Body of pancreas (tissue), 4 donors: ENCODE measurements around the gene AGBL4. TPM values are rescaled to one million over a fixed set of nuclear protein-coding genes. Genes with fewer than 3 reads are reported as not detected.

ENCODE experiments used
- ATAC-seq: fragments of 150-250 bp; one replicate; pipeline ENCODE4 v1.9.1; 2016
- DNase-seq, 4 donors: peaks; one replicate each; pipeline ENCODE4 v3.0.0-alpha.2; 2019
- H3K27ac ChIP-seq, 4 donors: fragments of 200-600 bp; sonication (generic); 1 replicate in 3 of 4; 2 replicates in 1 of 4; pipeline versions ENCODE4 v1.5.1 to v1.6.1; 2016 to 2019; ENCODE audit warnings: mild to moderate bottlenecking in 1 of 4, mixed read lengths in 1 of 4, moderate library complexity in 1 of 4
- H3K27me3 ChIP-seq, 2 donors: fragments of 200-600 bp; sonication (generic); one replicate each; pipeline ENCODE4 v1.6.0; 2016; ENCODE audit warnings: mild to moderate bottlenecking in 1 of 2
- H3K36me3 ChIP-seq, 2 donors: fragments of 200-600 bp; sonication (generic); replicated peaks in 1 of 2; 2 replicates each; pipeline ENCODE4 v1.5.1; 2016; ENCODE audit warnings: low read depth in 2 of 2; ENCODE audit not compliant: insufficient read depth in 1 of 2
- H3K4me1 ChIP-seq: fragments of 200-600 bp; sonication (generic); one replicate; pipeline ENCODE4 v1.6.0; 2016
- H3K4me3 ChIP-seq, 2 donors: fragments of 200-600 bp; sonication (generic); 1 replicate in 1 of 2; 2 replicates in 1 of 2; pipeline ENCODE4 v1.5.1; 2016 to 2019
- H3K9me3 ChIP-seq, 3 donors: fragments of 200-600 bp; sonication (generic); 1 replicate in 2 of 3; 2 replicates in 1 of 3; pipeline ENCODE4 v1.5.1; 2016
- POLR2A ChIP-seq, 3 donors: fragments of 450-650 bp; IDR thresholded peaks; one replicate each; pipeline ENCODE4 v1.6.1; 2016; ENCODE audit warnings: antibody characterized with exemption in 3 of 3, mild to moderate bottlenecking in 2 of 3
- WGBS, 2 donors: methylation state at CpG; one replicate each; pipeline ENCODE4 v1.1.5; 2017; 5-methylcytosine and 5-hydroxymethylcytosine counted together
- intact Hi-C: fragments of 100-400 bp; cut with DNase I; formaldehyde crosslinking; loops from one replicate; pipeline ENCODE4 v1.15.1; 2023
- total RNA-seq, 2 donors: library from RNA; depleted of rRNA; stranded (reverse); fragments of >200 nt; gene quantifications; one replicate each; pipeline ENCODE4 v1.1.0, GENCODE V29; 2016
- TF ChIP-seq, protein P1 (sequence below), 7 experiments: fragments of 450-650 bp in 4 of 7; fragments of 200-600 bp in 3 of 7; sonication (generic) in 3 of 7; IDR thresholded peaks; one replicate each; pipeline ENCODE4 v1.5.1; 2016 to 2019; ENCODE audit warnings: antibody characterized with exemption in 7 of 7

AGBL4 gene
- total RNA-seq, 2 donors from 2014 or later, result 0.33 to 0.78 TPM

- no peaks in the 10 kb centered on the region for H3K27me3 ChIP-seq
- TF ChIP-seq, protein P1, sequence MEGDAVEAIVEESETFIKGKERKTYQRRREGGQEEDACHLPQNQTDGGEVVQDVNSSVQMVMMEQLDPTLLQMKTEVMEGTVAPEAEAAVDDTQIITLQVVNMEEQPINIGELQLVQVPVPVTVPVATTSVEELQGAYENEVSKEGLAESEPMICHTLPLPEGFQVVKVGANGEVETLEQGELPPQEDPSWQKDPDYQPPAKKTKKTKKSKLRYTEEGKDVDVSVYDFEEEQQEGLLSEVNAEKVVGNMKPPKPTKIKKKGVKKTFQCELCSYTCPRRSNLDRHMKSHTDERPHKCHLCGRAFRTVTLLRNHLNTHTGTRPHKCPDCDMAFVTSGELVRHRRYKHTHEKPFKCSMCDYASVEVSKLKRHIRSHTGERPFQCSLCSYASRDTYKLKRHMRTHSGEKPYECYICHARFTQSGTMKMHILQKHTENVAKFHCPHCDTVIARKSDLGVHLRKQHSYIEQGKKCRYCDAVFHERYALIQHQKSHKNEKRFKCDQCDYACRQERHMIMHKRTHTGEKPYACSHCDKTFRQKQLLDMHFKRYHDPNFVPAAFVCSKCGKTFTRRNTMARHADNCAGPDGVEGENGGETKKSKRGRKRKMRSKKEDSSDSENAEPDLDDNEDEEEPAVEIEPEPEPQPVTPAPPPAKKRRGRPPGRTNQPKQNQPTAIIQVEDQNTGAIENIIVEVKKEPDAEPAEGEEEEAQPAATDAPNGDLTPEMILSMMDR (IDR thresholded peaks at IDR 0.05), result no peak
- peak in 2 of 3 donors; percentile 11 to 28 for TF ChIP-seq POLR2A (IDR thresholded peaks at IDR 0.05)
- intact Hi-C loops, result no loop called here
- peak within 1 kb of the TSS; percentile 54 to 82 (median 70) for H3K27ac ChIP-seq
- H3K9me3 ChIP-seq, result no peaks in the 10 kb centered on the region
- peaks cover 26% of the 10 kb centered on the region for H3K4me1 ChIP-seq
- H3K4me3 ChIP-seq, result peak within 1 kb of the TSS; percentile 66 to 86
- 1 to 2% methylated on average over 20 to 71 of the region's 73 CpGs for WGBS, 2 donors
- ATAC-seq (peak; percentile 86), DNase-seq (peak; percentile 54 to 63 (median 61))
- H3K36me3 ChIP-seq, result no peaks in the 10 kb centered on the region
These were observed 1247.1 kb downstream of the AGBL4 start, which contains the start of gene BEND5 for GRCh38 chr1:48776393-48777218. Gene BEND5, minus strand, starts transcription at chr1:48776891. Its CDS starts 60 bp downstream, at chr1:48776831.

GRCh38 chr1:48775831-48776392 is 1247.8 kb downstream of the AGBL4 start:
- Histone ChIP-seq H3K36me3 (no peaks in the 10 kb centered on the region), H3K27ac (peak overlapping the region in 3 of 4 donors; percentile 67 to 82 (median 73)), H3K9me3 (no peaks in the 10 kb centered on the region), H3K27me3 (no peaks in the 10 kb centered on the region), H3K4me1 (peaks cover 26% of the 10 kb centered on the region), H3K4me3 (peak overlapping the region in 1 of 2 donors; percentile 86)
- peak in 2 of 4 donors; percentile 16 to 21 for DNase-seq
- intact Hi-C loops, result no loop called here
- ATAC-seq, result no peak
- no peak for TF ChIP-seq POLR2A (IDR thresholded peaks at IDR 0.05)
- TF ChIP-seq, protein P1 (IDR thresholded peaks at IDR 0.05), result no peak
- 10 to 21% methylated on average over 7 of the region's 7 CpGs for WGBS, 2 donors

DNA sequence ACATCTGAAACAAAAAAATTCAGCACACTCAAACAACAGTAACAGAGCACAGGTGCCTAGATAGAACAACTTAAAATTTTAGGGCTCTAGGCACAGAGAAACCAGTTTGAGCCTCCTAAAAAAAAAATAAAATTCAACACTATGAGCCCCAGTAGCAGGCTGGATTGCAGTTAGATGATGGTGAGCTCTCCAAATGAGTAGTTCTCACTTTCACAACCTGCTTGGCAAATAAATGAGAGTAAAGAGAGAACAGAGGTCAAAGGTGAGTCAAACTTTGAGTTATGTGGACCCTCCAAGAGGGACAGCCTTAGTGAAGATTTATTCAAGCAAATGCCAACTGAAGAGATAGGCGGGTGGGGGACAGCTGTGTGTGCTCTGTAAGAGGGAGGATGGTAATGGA is 1250.6 kb downstream of the AGBL4 start:
- WGBS, 2 donors, result 84 to 100% methylated on average over 1 of the region's 1 CpG

DNA sequence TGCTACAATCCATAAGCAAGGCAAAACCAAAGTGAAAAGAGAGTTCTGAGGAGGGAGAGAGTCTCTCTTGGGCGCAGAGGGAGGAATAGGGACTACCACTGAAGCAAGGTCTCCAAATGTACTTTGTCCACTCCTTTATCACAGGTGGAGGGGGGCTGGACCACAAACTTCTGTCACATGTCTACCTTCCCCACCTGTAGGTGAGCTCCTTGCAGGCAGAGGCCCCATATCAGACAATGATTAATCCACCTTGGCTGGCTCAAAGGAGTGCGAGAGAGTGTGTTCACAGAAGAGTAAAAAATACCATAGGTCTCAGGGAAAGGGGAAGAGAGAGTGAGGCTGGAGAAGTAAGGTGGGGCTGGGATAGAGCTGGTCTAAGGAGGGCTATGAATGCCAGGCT is 1251.5 kb downstream of the AGBL4 start:
- no peaks in the 10 kb centered on the region for H3K27me3 ChIP-seq
- H3K27ac ChIP-seq, result no peak overlapping the region
- no peak for ATAC-seq
- TF ChIP-seq POLR2A (IDR thresholded peaks at IDR 0.05), result no peak
- TF ChIP-seq, protein P1 (IDR thresholded peaks at IDR 0.05), result no peak
- H3K36me3 ChIP-seq, result no peaks in the 10 kb centered on the region
- 28 to 56% methylated on average over 2 of the region's 2 CpGs for WGBS, 2 donors
- DNase-seq, result peak in 3 of 4 donors; percentile 22 to 64 (median 32)
- no peaks in the 10 kb centered on the region for H3K9me3 ChIP-seq
- peaks cover 20% of the 10 kb centered on the region for H3K4me1 ChIP-seq
- H3K4me3 ChIP-seq, result no peak overlapping the region
- intact Hi-C loops, result no loop called here

More for the DNA sequence above, 1250.6 kb downstream of the AGBL4 start:
- Histone ChIP-seq H3K9me3 (no peaks in the 10 kb centered on the region), H3K4me1 (peaks cover 26% of the 10 kb centered on the region), H3K4me3 (no peak overlapping the region), H3K27ac (no peak overlapping the region), H3K27me3 (no peaks in the 10 kb centered on the region), H3K36me3 (no peaks in the 10 kb centered on the region)
- TF ChIP-seq, protein P1 (IDR thresholded peaks at IDR 0.05), result no peak
- TF ChIP-seq POLR2A (IDR thresholded peaks at IDR 0.05), result no peak
- no peak for DNase-seq
- intact Hi-C loops, result no loop called here
- no peak for ATAC-seq
